Gastrocnemius medialis (tissue), 4 donors: ENCODE results near the gene BLOC1S4.
"Not testable (repeated sequence)": the region's sequence is repeated elsewhere in the genome, so short reads cannot be mapped to it uniquely, and the experiment has no call there.

Experiments
- POLR2A ChIP-seq, 2 donors: fragments of 450-650 bp; IDR thresholded peaks; one replicate each; pipeline ENCODE4 v1.6.1; 2017; ENCODE audit warnings: antibody characterized with exemption in 2 of 2, mild to moderate bottlenecking in 2 of 2, moderate library complexity in 2 of 2
- TF ChIP-seq, protein P1 (sequence below), 5 experiments: fragments of 450-650 bp in 3 of 5; fragments of 200-600 bp in 2 of 5; sonication (generic) in 2 of 5; IDR thresholded peaks in 4 of 5; conservative IDR thresholded peaks in 1 of 5; 1 replicate in 4 of 5; 2 replicates in 1 of 5; pipeline ENCODE4 v1.5.1; 2016 to 2019; ENCODE audit warnings: antibody characterized with exemption in 5 of 5, mild to moderate bottlenecking in 3 of 5, moderate library complexity in 3 of 5

- TF ChIP-seq, protein P1, sequence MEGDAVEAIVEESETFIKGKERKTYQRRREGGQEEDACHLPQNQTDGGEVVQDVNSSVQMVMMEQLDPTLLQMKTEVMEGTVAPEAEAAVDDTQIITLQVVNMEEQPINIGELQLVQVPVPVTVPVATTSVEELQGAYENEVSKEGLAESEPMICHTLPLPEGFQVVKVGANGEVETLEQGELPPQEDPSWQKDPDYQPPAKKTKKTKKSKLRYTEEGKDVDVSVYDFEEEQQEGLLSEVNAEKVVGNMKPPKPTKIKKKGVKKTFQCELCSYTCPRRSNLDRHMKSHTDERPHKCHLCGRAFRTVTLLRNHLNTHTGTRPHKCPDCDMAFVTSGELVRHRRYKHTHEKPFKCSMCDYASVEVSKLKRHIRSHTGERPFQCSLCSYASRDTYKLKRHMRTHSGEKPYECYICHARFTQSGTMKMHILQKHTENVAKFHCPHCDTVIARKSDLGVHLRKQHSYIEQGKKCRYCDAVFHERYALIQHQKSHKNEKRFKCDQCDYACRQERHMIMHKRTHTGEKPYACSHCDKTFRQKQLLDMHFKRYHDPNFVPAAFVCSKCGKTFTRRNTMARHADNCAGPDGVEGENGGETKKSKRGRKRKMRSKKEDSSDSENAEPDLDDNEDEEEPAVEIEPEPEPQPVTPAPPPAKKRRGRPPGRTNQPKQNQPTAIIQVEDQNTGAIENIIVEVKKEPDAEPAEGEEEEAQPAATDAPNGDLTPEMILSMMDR (IDR thresholded peaks at IDR 0.05 in 4 of 5, conservative IDR thresholded peaks at IDR 0.05 in 1 of 5) = not testable (repeated sequence)
- TF ChIP-seq POLR2A (IDR thresholded peaks at IDR 0.05) = not testable (repeated sequence)
Measured at GRCh38 chr4:6756345-6756744, 40.4 kb downstream of the BLOC1S4 start.
